Spleen (tissue), 11 donors: Measurements from ENCODE around the gene WDFY1. TPM values are rescaled to one million over a fixed set of nuclear protein-coding genes. Genes with fewer than 3 reads are reported as not detected.

Experiments used
- DNase-seq: peaks from one replicate; pipeline ENCODE4 v3.0.0-alpha.2; 2020
- H3K27ac ChIP-seq, 8 donors: fragments of 200-600 bp; sonication (generic) in 7 of 8; 1 replicate in 4 of 8; 2 replicates in 4 of 8; pipeline versions ENCODE4 v1.5.0 to v1.8.0; 2016 to 2021; ENCODE audit warnings: inconsistent platforms in 4 of 8, mild to moderate bottlenecking in 4 of 8, moderate library complexity in 1 of 8
- H3K27me3 ChIP-seq, 7 donors: fragments of 200-600 bp; sonication (generic) in 6 of 7; replicated peaks in 1 of 7; 1 replicate in 4 of 7; 2 replicates in 3 of 7; pipeline versions ENCODE4 v1.5.0 to v1.8.0; 2016 to 2021; ENCODE audit warnings: inconsistent platforms in 3 of 7, mild to moderate bottlenecking in 1 of 7
- H3K36me3 ChIP-seq, 6 donors: fragments of 200-600 bp; sonication (generic) in 5 of 6; 1 replicate in 4 of 6; 2 replicates in 2 of 6; pipeline versions ENCODE4 v1.5.0 to v1.8.0; 2016 to 2021; ENCODE audit warnings: inconsistent platforms in 2 of 6
- H3K4me1 ChIP-seq, 6 donors: fragments of 200-600 bp; sonication (generic) in 5 of 6; 1 replicate in 3 of 6; 2 replicates in 3 of 6; pipeline versions ENCODE4 v1.5.0 to v1.8.0; 2016 to 2021; ENCODE audit warnings: inconsistent platforms in 3 of 6
- H3K4me3 ChIP-seq, 8 donors: fragments of 200-600 bp; sonication (generic) in 7 of 8; 1 replicate in 4 of 8; 2 replicates in 4 of 8; pipeline versions ENCODE4 v1.5.0 to v1.8.0; 2016 to 2021; ENCODE audit warnings: inconsistent platforms in 4 of 8, mild to moderate bottlenecking in 4 of 8, moderate library complexity in 2 of 8
- H3K9me3 ChIP-seq, 8 donors: fragments of 200-600 bp; sonication (generic) in 7 of 8; 1 replicate in 4 of 8; 2 replicates in 4 of 8; pipeline versions ENCODE4 v1.5.0 to v1.8.0; 2016 to 2021; ENCODE audit warnings: inconsistent platforms in 4 of 8
- POLR2A ChIP-seq, 3 donors: fragments of 450-650 bp; IDR thresholded peaks; one replicate each; pipeline ENCODE4 v1.5.1; 2017; ENCODE audit warnings: antibody characterized with exemption in 3 of 3, mild to moderate bottlenecking in 1 of 3
- POLR2AphosphoS5 ChIP-seq, 3 donors: sonication (generic); formaldehyde crosslinking; IDR thresholded peaks; one replicate each; pipeline ENCODE4 v1.5.1; 2017; ENCODE audit warnings: antibody characterized with exemption in 3 of 3
- WGBS, 5 donors: extraction: QIAGEN DNeasy Blood & Tissue Kit in 3 of 5; methylation state at CpG; one replicate each; pipeline versions ENCODE4 v1.1.5 to v1.1.7; 2013 to 2018; 5-methylcytosine and 5-hydroxymethylcytosine counted together
- intact Hi-C: fragments of 100-400 bp; cut with DNase I; formaldehyde crosslinking; loops from one replicate; pipeline ENCODE4 v1.15.0; 2023; ENCODE audit warnings: low total_unique reads
- polyA plus RNA-seq, 3 donors: library from polyadenylated mRNA; stranded (reverse); fragments of 200-250 nt; gene quantifications; one replicate each; pipeline ENCODE4 v1.2.1, GENCODE V29; 2013
- total RNA-seq, 7 donors: library from RNA; depleted of rRNA in 3 of 7; stranded (reverse); fragments of >200 nt in 3 of 7; fragmentation: NEBNext Ultra II Directional in 4 of 7; extraction: Animal tissue kit (Norgen Biotek cat#: 25700) in 4 of 7; gene quantifications; one replicate each; pipeline versions ENCODE4 v1.1.0 to v1.2.1, GENCODE V29; 2016 to 2021
- TF ChIP-seq, protein P1 (sequence below), 11 experiments: fragments of 200-600 bp in 7 of 11; fragments of 450-650 bp in 4 of 11; sonication (generic) in 4 of 11; IDR thresholded peaks in 8 of 11; conservative IDR thresholded peaks in 3 of 11; 1 replicate in 7 of 11; 2 replicates in 4 of 11; pipeline versions ENCODE4 v1.4.0 to v1.8.0; 2016 to 2021; ENCODE audit warnings: antibody characterized with exemption in 11 of 11, inconsistent platforms in 4 of 11, mild to moderate bottlenecking in 1 of 11
- donor health status: healthy with polysubstance abuse.
- donor health status: DM: no; HTN: no; CAD: no; lungs with moderate emphysema.
- donor health status: DM: no; HTN: no; CAD: no.
- donor health status: Bipolar disorder and iron deficiency.
- donor health status: healthy.
- donor health status: DM: no; HTN: no; CAD: no.
- donor health status: DM: yes; HTN: yes; CAD: no.

Gene WDFY1
- total and polyA plus RNA-seq, 10 donors: 14.3 to 68.5 (median 51.6) TPM

DNA sequence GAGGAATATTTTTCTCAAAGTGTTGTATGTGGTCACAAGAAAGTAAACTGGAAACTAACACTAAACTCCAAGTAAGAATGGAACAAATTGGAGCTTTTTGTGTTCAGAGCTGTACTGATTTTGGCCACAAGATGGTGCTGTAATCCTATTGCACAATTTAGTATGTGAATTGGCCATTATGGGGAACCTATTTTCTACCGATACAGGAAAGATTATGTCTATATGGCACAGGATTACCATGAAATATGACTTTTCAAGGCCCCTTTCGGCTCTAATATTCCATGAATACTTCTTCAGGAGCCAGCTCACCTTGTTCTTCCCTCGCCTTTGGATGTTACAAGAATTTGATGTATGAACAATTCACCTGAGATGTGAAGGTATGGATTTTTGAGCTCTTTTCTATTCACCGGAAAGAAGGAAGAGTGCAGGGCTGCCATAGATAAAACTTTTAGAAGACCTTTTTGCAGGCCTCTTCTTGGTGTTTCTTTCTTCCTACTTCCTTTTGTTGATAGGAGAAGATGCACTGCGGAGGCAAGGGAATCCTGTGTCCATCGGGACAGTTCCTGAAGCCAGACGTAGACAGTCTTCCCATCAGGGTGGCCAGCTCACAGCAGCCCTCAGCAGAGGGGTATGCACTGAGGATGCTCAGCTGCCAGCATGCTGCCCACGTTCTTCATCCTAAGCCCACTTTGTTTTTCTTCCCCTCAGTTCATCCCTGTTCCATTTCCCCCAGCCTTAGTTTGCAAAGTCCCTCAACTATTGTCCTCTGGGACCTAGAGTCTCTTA lies 25.4 kb upstream of the WDFY1 start:
- Histone ChIP-seq H3K9me3 (no peaks in the 10 kb centered on the region), H3K4me3 (no peak overlapping the region), H3K27ac (no peak overlapping the region), H3K36me3 (peaks cover 0 to 37% (median 29%) of the 10 kb centered on the region in 6 donors), H3K4me1 (peaks cover 0 to 6% (median 3%) of the 10 kb centered on the region in 6 donors), H3K27me3 (no peaks in the 10 kb centered on the region)
- intact Hi-C loops: no loop called here
- WGBS, 5 donors: 65 to 74% (median 70%) methylated on average over 8 of the region's 8 CpGs
- TF ChIP-seq, protein P1, sequence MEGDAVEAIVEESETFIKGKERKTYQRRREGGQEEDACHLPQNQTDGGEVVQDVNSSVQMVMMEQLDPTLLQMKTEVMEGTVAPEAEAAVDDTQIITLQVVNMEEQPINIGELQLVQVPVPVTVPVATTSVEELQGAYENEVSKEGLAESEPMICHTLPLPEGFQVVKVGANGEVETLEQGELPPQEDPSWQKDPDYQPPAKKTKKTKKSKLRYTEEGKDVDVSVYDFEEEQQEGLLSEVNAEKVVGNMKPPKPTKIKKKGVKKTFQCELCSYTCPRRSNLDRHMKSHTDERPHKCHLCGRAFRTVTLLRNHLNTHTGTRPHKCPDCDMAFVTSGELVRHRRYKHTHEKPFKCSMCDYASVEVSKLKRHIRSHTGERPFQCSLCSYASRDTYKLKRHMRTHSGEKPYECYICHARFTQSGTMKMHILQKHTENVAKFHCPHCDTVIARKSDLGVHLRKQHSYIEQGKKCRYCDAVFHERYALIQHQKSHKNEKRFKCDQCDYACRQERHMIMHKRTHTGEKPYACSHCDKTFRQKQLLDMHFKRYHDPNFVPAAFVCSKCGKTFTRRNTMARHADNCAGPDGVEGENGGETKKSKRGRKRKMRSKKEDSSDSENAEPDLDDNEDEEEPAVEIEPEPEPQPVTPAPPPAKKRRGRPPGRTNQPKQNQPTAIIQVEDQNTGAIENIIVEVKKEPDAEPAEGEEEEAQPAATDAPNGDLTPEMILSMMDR (IDR thresholded peaks at IDR 0.05 in 8 of 11, conservative IDR thresholded peaks at IDR 0.05 in 3 of 11): peak; percentile 72 to 87 (median 83)
- TF ChIP-seq POLR2A (IDR thresholded peaks at IDR 0.05): no peak
- no peak for TF ChIP-seq POLR2AphosphoS5 (IDR thresholded peaks at IDR 0.05)
- DNase-seq: no peak

DNA sequence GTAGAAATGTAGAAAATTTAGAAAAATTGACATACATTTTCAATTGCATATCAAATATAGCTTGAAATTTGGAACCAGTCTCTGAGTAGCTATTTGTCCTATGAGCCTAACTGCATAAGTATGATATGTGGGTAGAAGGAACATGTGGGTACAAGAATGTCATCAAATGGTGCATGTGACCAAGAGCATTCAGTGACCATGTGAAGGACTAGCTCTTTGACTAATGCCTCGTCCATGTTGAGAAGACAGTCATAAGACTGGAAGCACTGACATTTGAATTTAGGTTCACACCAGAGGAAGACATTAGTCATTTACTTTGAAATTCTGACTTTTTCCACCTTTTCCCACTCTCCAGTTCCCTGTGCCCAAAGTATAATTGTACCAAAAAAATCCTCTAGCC lies 24.7 kb upstream of the WDFY1 start:
- Histone ChIP-seq H3K4me1 (peaks cover 0 to 11% (median 3%) of the 10 kb centered on the region in 6 donors), H3K9me3 (no peaks in the 10 kb centered on the region), H3K27ac (no peak overlapping the region), H3K36me3 (peaks cover 0 to 44% (median 35%) of the 10 kb centered on the region in 6 donors), H3K4me3 (no peak overlapping the region), H3K27me3 (no peaks in the 10 kb centered on the region)
- WGBS, 5 donors: 83 to 97% (median 92%) methylated on average over 1 of the region's 1 CpG
- TF ChIP-seq POLR2A (IDR thresholded peaks at IDR 0.05) (no peak), POLR2AphosphoS5 (IDR thresholded peaks at IDR 0.05) (no peak)
- TF ChIP-seq, protein P1 (IDR thresholded peaks at IDR 0.05 in 8 of 11, conservative IDR thresholded peaks at IDR 0.05 in 3 of 11): no peak
- intact Hi-C loops: no loop called here
- DNase-seq: no peak

DNA sequence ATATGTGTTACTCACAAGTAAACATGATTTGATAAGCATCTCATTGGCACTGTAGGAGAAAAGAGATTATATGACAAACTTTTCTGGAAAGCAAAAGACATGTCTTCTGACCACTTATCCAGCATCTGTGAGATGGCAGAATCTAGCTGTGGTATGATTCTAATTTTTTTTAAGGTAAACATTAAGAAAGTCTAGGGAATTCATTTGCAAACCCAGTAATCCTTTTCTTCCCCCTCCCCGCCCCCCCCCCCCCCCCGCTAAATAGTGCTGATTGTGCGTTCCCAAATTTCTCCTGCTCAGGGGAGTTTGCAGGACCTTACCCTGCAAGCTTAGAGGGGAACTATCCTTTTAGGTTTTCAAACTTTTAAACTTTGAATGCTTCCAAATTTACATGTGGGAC lies 24.2 kb upstream of the WDFY1 start:
- no peaks in the 10 kb centered on the region for H3K27me3 ChIP-seq
- DNase-seq: no peak
- H3K36me3 ChIP-seq: peaks cover 0 to 49% (median 39%) of the 10 kb centered on the region in 6 donors
- no peak overlapping the region for H3K4me3 ChIP-seq
- intact Hi-C loops: no loop called here
- H3K9me3 ChIP-seq: no peaks in the 10 kb centered on the region
- 45 to 90% (median 83%) methylated on average over 1 to 3 of the region's 3 CpGs; no CpG with 5 or more reads in 1 of the 5 donors for WGBS, 5 donors
- TF ChIP-seq, protein P1 (IDR thresholded peaks at IDR 0.05 in 8 of 11, conservative IDR thresholded peaks at IDR 0.05 in 3 of 11): no peak
- TF ChIP-seq POLR2A (IDR thresholded peaks at IDR 0.05): no peak
- TF ChIP-seq POLR2AphosphoS5 (IDR thresholded peaks at IDR 0.05): no peak
- peaks cover 0 to 16% (median 5%) of the 10 kb centered on the region in 6 donors for H3K4me1 ChIP-seq
- no peak overlapping the region for H3K27ac ChIP-seq

DNA sequence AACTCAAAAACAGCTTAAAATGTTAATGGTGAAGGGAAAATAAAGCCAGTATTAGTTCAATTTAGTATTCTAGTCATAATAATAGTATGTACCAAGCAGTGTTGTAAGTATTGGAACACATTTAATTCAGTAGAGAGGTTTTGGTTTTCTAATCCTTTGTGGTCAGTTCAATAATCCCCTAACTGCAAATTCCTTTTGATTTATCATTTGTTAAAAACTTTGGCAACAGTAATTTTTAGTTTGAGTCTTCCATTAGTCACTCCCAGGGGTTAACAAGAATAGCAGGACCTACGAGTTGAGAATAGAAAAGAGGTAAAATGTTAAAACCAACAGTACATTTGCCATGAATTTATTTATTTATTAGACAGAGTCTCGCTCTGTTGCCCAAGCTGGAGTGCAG lies 22.8 kb upstream of the WDFY1 start:
- intact Hi-C loops: no loop called here
- no peaks in the 10 kb centered on the region for H3K9me3 ChIP-seq
- H3K4me1 ChIP-seq: peaks cover 3 to 29% (median 15%) of the 10 kb centered on the region in 6 donors
- TF ChIP-seq, protein P1 (IDR thresholded peaks at IDR 0.05 in 8 of 11, conservative IDR thresholded peaks at IDR 0.05 in 3 of 11): no peak
- TF ChIP-seq POLR2AphosphoS5 (IDR thresholded peaks at IDR 0.05): no peak
- no peak for TF ChIP-seq POLR2A (IDR thresholded peaks at IDR 0.05)
- H3K36me3 ChIP-seq: peaks cover 0 to 60% (median 44%) of the 10 kb centered on the region in 6 donors
- no peak overlapping the region for H3K4me3 ChIP-seq
- no peak overlapping the region for H3K27ac ChIP-seq
- 84 to 91% (median 89%) methylated on average over 2 of the region's 2 CpGs for WGBS, 5 donors
- no peaks in the 10 kb centered on the region for H3K27me3 ChIP-seq
- no peak for DNase-seq
